ENCODE data around the gene HSDL2.
A peak's percentile ranks its signal among the peaks of the same experiment; 100 is the strongest.

The HSDL2 gene

GRCh38 chr9:112433499-112434392 lies 53.8 kb downstream of the HSDL2 start:
- in situ Hi-C loops (cut with HindIII; ENCODE audit: low pct_ligation_motif_present, low pct_unique_long_range_greater_than_20kb, low sequenced_read_pairs): no loop called here
- DNase-seq: no peak

- in situ Hi-C loops (cut with HindIII; ENCODE audit: low pct_ligation_motif_present, low pct_unique_long_range_greater_than_20kb, low sequenced_read_pairs): no loop called here
- DNase-seq: no peak
Observed at GRCh38 chr9:112434487-112434886, 54.6 kb downstream of the HSDL2 start.

DNA sequence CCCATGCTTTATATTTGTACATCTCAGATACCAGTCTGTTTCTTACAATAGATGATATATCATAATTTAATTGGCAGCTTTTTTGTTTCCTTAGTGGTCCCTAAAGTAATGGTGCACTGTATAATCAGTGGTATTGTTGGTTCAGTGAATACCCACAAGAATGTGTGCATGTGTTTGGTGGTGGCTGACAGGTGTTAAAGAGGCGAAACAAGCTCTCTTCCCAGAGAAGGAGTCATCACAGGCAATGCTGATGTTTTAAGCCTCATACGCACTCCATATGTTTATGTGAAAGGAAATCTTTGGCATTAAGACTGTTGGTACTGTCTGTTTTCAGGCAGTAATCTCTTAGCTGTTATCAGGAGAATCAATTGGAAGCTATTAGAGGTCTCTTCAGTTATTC lies 57.5 kb downstream of the HSDL2 start:
- no peak for DNase-seq
- in situ Hi-C loops (cut with HindIII; ENCODE audit: low pct_ligation_motif_present, low pct_unique_long_range_greater_than_20kb, low sequenced_read_pairs): no loop called here

DNA sequence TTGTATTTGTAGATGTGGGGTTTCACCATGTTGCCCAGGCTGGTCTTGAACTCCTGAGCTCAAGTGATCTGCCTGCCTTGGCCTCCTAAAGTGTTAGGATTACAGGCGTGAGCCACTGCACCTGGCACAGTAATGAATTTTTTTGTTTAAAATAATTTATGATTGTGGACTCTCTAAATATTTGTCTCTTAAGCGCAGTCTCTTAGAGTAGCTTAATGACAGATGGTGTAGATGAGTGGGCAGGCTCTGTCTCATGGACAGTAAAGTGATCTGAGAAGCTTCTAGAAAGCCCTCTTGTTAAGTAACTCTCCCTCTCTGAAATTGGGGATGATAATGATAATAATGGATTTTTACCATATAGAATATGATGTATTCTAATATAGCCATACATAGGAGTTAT lies 59.3 kb downstream of the HSDL2 start:
- in situ Hi-C loops (cut with HindIII; ENCODE audit: low pct_ligation_motif_present, low pct_unique_long_range_greater_than_20kb, low sequenced_read_pairs): no loop called here
- DNase-seq: no peak

GRCh38 chr9:112439825-112440224 lies 59.9 kb downstream of the HSDL2 start:
- no peak for DNase-seq
- in situ Hi-C loops (cut with HindIII; ENCODE audit: low pct_ligation_motif_present, low pct_unique_long_range_greater_than_20kb, low sequenced_read_pairs): no loop called here

GRCh38 chr9:112443200-112443599 lies 63.3 kb downstream of the HSDL2 start:
- in situ Hi-C loops (cut with HindIII; ENCODE audit: low pct_ligation_motif_present, low pct_unique_long_range_greater_than_20kb, low sequenced_read_pairs): no loop called here
- DNase-seq: peak; percentile 35

GRCh38 chr9:112443636-112444035 lies 63.7 kb downstream of the HSDL2 start:
- DNase-seq: no peak
- in situ Hi-C loops (cut with HindIII; ENCODE audit: low pct_ligation_motif_present, low pct_unique_long_range_greater_than_20kb, low sequenced_read_pairs): no loop called here

DNA sequence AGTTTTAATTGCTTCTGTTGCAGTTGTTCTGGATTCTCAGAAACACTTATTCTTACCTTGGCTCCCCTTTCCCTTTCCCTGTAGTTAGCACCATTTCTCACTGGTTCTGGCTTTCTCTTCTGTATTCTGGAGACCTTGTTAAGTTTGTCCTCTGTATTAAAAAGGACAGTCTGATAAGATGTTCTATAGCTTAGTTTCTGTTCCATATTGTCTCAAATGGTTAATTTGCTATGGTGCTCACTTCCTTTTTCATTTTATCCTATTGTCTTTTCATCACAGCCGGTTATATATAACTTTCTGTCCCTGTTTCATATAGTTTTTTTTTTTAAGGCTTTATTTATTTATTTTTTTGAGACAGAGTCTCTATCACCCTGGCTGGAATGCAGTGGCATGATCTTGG lies 65.3 kb downstream of the HSDL2 start:
- in situ Hi-C loops (cut with HindIII; ENCODE audit: low pct_ligation_motif_present, low pct_unique_long_range_greater_than_20kb, low sequenced_read_pairs): no loop called here
- no peak for DNase-seq

- in situ Hi-C loops (cut with HindIII; ENCODE audit: low pct_ligation_motif_present, low pct_unique_long_range_greater_than_20kb, low sequenced_read_pairs): no loop called here
- DNase-seq: no peak
Observed at GRCh38 chr9:112446080-112446479, 66.2 kb downstream of the HSDL2 start.

DNA sequence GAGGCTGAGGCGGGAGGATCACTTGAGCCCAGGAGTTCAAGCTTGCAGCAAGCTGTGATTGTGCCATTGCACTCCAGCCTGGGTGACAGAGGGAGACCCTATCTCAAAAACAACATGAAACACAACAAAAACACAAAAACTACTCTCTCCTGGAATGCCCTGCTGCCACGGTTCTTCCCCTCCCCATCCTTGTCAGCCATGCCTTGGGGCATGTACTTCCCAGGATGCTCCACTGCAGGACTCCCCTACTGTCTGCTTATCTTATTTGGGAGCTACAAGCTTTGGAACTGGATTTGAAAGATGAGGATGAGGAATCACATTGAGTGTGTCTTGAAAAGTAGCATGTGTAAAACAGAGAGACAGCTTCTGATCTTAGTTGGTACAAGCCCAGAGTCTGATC lies 66.6 kb downstream of the HSDL2 start:
- in situ Hi-C loops (cut with HindIII; ENCODE audit: low pct_ligation_motif_present, low pct_unique_long_range_greater_than_20kb, low sequenced_read_pairs): no loop called here
- DNase-seq: no peak

DNA sequence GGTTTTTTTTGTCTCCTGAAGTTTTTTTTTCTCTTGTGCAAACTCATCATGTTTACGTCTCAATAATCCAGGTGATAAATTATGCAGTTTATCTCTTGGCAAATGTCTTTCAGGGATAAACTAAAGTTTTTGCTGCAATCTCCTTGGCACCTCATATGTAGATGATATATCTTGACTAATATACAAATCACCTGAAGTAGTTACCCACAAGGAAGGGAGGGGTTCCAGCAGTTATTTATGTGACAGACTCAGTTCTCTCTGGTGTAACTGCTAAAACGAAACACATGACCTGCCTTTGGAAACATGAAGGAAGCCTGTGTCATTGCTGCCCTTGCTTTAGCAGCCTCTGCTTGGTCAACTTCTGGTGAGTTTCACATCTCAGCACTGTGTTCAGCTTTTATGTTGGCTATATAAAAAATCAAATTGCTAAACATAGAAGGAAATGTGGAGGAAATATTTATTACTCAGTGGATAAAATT lies 67.4 kb downstream of the HSDL2 start:
- no peak for DNase-seq
- in situ Hi-C loops (cut with HindIII; ENCODE audit: low pct_ligation_motif_present, low pct_unique_long_range_greater_than_20kb, low sequenced_read_pairs): no loop called here

GRCh38 chr9:112462855-112463254 lies 82.9 kb downstream of the HSDL2 start:
- in situ Hi-C loops (cut with HindIII; ENCODE audit: low pct_ligation_motif_present, low pct_unique_long_range_greater_than_20kb, low sequenced_read_pairs): no loop called here

GRCh38 chr9:112465352-112465751 lies 85.4 kb downstream of the HSDL2 start:
- in situ Hi-C loops (cut with HindIII; ENCODE audit: low pct_ligation_motif_present, low pct_unique_long_range_greater_than_20kb, low sequenced_read_pairs): no loop called here
- DNase-seq: no peak

More at GRCh38 chr9:112462855-112463254, 82.9 kb downstream of the HSDL2 start:
- DNase-seq: no peak

- no peak for DNase-seq
- in situ Hi-C loops (cut with HindIII; ENCODE audit: low pct_ligation_motif_present, low pct_unique_long_range_greater_than_20kb, low sequenced_read_pairs): no loop called here
Observed at GRCh38 chr9:112472996-112473395, 93.1 kb downstream of the HSDL2 start.

DNA sequence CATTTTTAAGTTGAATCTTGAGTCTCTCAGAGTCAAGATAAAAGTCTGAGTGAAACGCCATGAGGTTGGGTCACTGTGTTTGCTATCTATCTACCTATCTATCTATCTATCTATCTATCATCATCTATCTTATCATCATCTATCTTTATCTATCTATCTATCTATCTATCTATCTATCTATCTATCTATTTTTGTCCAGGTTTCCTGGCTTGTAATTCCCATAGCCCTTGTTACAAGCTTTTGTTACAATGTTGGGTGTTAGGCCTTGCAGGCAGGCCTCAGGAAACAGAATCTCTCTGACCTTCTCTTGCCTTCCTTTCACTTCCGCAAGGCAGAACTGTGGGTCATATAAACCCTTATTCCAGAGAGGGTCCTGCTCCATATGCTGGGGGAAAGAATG lies 94.1 kb downstream of the HSDL2 start:
- in situ Hi-C loops (cut with HindIII; ENCODE audit: low pct_ligation_motif_present, low pct_unique_long_range_greater_than_20kb, low sequenced_read_pairs): no loop called here

GRCh38 chr9:112475318-112475717 lies 95.4 kb downstream of the HSDL2 start:
- in situ Hi-C loops (cut with HindIII; ENCODE audit: low pct_ligation_motif_present, low pct_unique_long_range_greater_than_20kb, low sequenced_read_pairs): no loop called here
- no peak for DNase-seq

More for the DNA sequence above, 94.1 kb downstream of the HSDL2 start:
- no peak for DNase-seq

DNA sequence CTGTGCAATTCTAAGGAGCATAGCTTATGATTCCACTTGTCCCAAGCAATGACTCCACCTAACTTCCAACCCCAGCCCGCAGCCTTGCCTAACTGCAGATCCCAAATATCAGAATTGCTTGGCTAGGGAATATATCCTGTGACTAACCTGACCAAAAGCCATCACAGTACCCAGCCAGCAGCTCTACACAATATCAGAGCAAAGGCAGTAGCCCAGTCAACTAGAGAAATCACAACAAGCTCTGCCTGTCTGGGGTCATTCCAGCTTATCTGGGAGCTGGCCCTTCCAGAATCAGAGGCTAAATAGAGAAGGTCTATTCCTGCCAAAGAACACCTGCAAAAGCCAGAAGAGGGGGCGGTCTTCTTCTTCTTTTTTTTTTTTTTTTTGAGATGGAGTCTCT lies 97.4 kb downstream of the HSDL2 start:
- in situ Hi-C loops (cut with HindIII; ENCODE audit: low pct_ligation_motif_present, low pct_unique_long_range_greater_than_20kb, low sequenced_read_pairs): no loop called here
- no peak for DNase-seq

GRCh38 chr9:112479221-112479620 lies 99.3 kb downstream of the HSDL2 start:
- no peak for DNase-seq
- in situ Hi-C loops (cut with HindIII; ENCODE audit: low pct_ligation_motif_present, low pct_unique_long_range_greater_than_20kb, low sequenced_read_pairs): no loop called here

DNA sequence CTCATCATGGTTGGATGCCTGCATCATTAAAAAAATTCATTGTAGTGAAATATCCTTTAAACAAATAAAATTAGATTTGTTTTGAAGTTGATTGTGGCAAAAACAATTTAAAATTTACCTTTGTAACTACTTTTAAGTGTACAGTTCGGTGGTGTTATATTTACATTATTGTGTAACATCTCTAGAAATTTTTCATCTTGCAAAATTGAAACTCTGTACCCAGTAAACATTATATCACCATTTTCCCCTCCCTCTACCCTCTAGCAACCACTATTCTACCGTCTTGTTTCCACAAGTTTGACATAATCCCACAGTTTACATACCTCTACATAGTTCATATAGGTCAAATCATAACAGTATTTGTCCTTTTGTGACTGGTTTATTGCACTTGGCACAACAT lies 104.7 kb downstream of the HSDL2 start:
- in situ Hi-C loops (cut with HindIII; ENCODE audit: low pct_ligation_motif_present, low pct_unique_long_range_greater_than_20kb, low sequenced_read_pairs): no loop called here
- DNase-seq: no peak

- DNase-seq: no peak
- in situ Hi-C loops (cut with HindIII; ENCODE audit: low pct_ligation_motif_present, low pct_unique_long_range_greater_than_20kb, low sequenced_read_pairs): no loop called here
Observed at GRCh38 chr9:112485574-112485973, 105.7 kb downstream of the HSDL2 start.
